ENCODE results near the gene ARHGAP24.
A peak's percentile ranks its signal among the peaks of the same experiment; 100 is the strongest.

Gene ARHGAP24

GRCh38 chr4:85474818-85475630 is at the start of gene ARHGAP24:
Gene ARHGAP24, plus strand, starts transcription at chr4:85475150.
- DNase-seq (ENCODE audit: low read depth in 2 of 2): peak in 1 of 2 donors; percentile 3

DNA sequence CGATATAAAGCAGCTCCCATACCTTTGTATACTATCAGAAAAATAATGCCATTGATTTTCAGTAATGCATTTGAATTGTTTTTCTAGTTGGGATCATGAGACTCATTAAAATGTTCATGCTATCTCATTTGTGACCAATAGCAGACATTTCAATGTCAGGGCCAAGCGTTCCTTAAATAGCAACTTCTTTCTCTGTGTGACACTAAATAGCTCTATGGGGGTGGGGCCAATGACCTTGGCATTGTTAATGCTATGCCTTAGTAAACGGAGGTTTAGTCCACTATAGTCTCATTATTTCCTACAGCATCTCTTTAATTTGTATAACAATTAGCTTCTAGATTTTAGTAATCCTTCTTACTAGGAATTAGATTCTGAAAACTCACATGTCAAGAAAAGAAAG is 48.6 kb upstream of the ARHGAP24 start:
- DNase-seq (ENCODE audit: low read depth in 2 of 2): no peak

DNA sequence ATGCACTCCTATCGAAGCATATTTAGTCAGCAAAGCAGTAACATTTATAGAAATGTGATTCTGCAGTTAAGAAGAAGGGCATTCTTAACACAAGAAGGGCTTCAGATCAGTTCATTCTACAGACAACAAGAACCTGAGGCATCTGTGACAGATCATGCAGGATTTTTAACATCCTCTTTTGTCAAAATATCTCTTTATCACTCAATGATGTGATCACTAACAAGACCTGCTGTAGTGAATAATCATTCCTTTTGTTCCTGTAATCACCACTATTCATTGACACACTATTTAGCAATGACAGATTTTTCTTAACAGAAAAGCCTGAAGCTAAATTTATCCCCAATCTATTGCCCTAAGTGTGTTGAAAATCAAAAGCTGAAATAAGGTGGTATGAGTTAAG is 47.8 kb upstream of the ARHGAP24 start:
- DNase-seq (ENCODE audit: low read depth in 2 of 2): no peak

- no peak for DNase-seq (ENCODE audit: low read depth in 2 of 2)
Observed at GRCh38 chr4:85430226-85430625, 44.7 kb upstream of the ARHGAP24 start.

- no peak for DNase-seq (ENCODE audit: low read depth in 2 of 2)
Observed at GRCh38 chr4:85430697-85431096, 44.3 kb upstream of the ARHGAP24 start.

DNA sequence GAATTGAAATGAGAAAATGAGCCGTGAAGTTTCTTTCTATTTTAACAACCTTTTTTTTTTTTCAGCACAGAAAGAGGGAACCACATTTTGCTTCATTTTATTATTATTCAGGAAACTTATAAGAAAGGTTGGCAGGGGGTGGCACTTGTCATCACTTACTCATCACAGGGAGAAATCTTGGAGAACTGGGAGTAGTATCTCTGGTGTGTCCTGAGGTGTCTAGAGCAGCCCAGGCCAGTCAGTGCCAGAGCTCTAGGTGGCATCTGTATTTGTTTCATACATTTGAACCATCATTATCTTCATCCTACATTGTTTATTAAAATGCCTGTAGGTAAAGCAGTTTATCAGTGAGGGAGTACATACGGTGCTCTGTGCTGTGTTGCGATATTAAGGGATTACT is 43.8 kb upstream of the ARHGAP24 start:
- DNase-seq (ENCODE audit: low read depth in 2 of 2): no peak

GRCh38 chr4:85431881-85432485 is 43.0 kb upstream of the ARHGAP24 start:
- DNase-seq (ENCODE audit: low read depth in 2 of 2): no peak

GRCh38 chr4:85445050-85445639 is 29.8 kb upstream of the ARHGAP24 start:
- no peak for DNase-seq (ENCODE audit: low read depth in 2 of 2)

- DNase-seq (ENCODE audit: low read depth in 2 of 2): no peak
Observed at GRCh38 chr4:85446141-85446861, 28.6 kb upstream of the ARHGAP24 start.

DNA sequence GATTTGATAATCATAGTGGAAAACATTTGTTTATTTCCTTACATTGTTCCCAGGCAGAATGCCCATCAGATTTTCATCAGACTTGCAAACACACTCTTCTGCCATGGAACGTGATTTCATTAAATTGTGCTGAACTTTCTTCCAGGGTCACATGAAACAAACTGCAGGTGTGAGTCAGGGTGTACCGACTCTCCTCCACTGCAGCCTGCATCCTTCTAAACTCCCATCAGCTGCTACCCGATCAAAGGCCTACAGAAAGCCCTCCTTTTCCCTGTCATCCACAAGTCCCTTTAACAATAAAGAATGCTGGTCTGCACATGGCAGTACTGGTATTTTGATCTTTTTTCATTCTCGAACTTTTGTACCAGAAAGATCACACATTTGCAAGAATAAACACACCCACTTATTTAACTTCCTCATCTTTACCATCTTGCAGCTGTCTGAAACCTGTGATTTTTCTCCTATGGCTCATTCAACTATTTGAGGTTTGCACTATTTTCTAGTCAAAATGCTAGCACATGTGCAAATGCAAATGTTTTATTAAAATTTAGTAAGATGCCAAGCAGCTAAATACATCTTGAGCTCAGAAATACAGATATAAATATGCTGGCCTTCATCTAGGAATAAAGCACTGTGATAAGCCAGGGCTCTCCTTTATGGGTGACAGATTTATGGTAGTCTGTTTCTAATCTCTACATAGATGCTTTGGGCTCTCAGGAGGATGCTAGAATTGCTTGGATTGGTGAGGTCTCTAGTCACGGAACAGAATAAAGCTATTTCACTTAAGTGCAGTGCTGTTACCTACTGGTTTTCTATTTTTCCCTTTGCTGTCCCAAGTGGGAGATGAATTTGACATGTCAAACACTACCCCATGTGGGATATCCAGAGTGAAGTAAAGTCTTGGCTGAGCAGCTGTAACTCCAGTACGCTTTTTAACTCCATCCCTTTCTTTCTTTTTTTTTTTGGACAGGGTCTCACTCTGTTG is 25.8 kb upstream of the ARHGAP24 start:
- no peak for DNase-seq (ENCODE audit: low read depth in 2 of 2)

GRCh38 chr4:85452058-85452731 is 22.8 kb upstream of the ARHGAP24 start:
- DNase-seq (ENCODE audit: low read depth in 2 of 2): no peak

- DNase-seq (ENCODE audit: low read depth in 2 of 2): no peak
Observed at GRCh38 chr4:85455942-85456341, 19.0 kb upstream of the ARHGAP24 start.

- DNase-seq (ENCODE audit: low read depth in 2 of 2): no peak
Observed at GRCh38 chr4:85457752-85458467, 17.0 kb upstream of the ARHGAP24 start.

- no peak for DNase-seq (ENCODE audit: low read depth in 2 of 2)
Observed at GRCh38 chr4:85459736-85460135, 15.2 kb upstream of the ARHGAP24 start.

DNA sequence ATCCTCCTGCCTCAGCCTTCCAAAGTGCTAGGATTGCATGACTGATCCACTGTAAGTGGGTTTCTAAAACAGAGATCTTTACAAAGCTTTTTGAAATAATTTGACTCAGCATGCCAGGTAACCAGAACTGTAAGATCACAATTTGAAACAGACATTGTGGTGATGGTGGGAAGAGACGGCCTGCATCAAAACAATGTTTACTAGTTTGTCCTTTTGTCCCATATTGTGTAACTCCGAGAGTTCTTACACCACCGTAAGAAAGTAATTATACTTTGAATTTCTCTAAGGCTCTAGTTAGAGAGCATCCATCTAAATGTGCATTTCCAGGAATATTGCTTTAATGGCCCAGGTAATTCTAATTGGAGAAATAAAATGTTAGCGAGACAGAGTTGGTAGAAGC is 594 bp upstream of the ARHGAP24 start:
- DNase-seq (ENCODE audit: low read depth in 2 of 2): no peak

DNA sequence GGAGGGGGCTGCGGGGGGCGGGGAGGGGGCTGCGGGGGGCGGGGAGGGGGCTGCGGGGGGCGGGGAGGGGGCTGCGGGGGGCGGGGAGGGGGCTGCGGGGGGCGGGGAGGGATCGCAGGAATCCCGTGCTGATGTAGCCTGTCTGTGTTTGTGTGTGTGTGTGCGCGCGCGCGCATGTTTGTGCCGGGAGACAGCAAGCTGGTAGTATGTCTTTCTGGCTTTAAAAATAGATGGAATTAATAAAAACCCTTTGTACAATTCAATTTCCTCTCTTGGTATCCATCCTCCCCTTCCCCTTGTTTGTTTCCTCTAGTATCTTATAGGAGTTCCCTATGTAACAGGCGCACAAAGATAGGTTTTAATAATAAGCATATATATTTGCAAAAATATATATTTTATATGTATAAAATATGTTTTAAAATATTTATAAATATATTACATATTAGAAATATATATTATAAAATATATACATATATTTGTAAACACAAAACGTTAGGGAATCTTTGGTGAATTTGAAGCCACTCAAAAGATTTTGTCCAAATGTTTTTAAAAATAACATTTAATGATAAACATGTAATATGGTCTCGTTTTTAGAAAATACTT is 782 bp downstream of the ARHGAP24 start:
- DNase-seq (ENCODE audit: low read depth in 2 of 2): no peak

GRCh38 chr4:85476381-85476780 is 1.4 kb downstream of the ARHGAP24 start:
- no peak for DNase-seq (ENCODE audit: low read depth in 2 of 2)

DNA sequence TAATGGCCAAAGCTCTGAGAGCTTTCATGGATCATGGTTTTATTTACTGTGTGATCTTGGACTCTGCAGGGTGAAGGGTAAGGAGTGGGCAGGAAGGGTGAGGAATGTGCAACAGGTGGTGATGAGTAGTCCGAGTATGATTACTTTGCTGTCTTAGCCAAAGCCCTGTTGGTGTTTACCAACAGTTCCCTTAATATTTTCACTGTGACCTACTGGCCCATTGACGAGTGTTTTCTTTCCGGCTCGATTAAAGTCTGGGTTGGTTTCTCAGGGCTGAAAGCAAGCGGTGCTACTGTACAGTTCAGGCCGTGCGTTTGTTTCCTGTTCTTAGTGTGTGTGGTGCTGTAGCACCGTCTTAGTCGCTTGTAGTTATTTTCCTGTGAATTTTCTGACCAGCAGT is 2.6 kb downstream of the ARHGAP24 start:
- no peak for DNase-seq (ENCODE audit: low read depth in 2 of 2)

DNA sequence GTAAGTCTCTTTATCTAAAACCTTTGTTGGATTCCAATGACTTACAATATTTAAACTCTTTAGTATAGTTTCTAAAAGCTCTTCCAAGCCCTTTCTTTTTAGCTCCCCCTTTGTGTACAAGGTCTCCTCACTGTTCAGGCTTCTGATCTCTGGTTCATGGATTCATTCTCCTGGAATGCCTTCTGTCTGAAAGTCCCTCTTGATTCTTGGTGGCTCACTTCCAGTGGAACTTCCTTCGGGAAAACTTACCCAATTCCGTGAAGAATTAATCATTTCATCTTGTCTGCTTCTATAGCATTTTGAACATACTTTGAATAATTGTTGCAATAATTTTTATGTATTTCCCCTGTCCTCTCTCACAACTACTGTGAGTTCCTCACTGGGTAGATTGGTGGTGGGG is 3.6 kb downstream of the ARHGAP24 start:
- DNase-seq (ENCODE audit: low read depth in 2 of 2): no peak

All from stimulated activated CD8-positive, alpha-beta memory T cell treated with anti-CD3 and anti-CD28 coated beads, Interleukin-7, amount 100 ng/mL, for 4 hours (primary cell).